Smooth muscle cell (in vitro differentiated cells): ENCODE measurements around the gene PVALB. TPM values are rescaled to one million over a fixed set of nuclear protein-coding genes. Genes with fewer than 3 reads are reported as not detected.

Experiments used
- DNase-seq: peaks from one replicate; lab custom pipeline; 2025; ENCODE audit not compliant: unreplicated experiment; lab: John Stamatoyannopoulos, UW
- H2AFZ ChIP-seq: fragments of 200-600 bp; sonication (generic); 2 replicates; pipeline ENCODE4 v1.6.0; 2016; ENCODE audit warnings: antibody characterized with exemption, low read depth, mild to moderate bottlenecking
- H3F3A ChIP-seq: fragments of 200-600 bp; sonication (generic); 2 replicates; pipeline ENCODE4 v1.6.0; 2017; ENCODE audit warnings: antibody characterized with exemption, low read depth
- H3K27ac ChIP-seq: fragments of 200-600 bp; sonication (generic); 2 replicates; pipeline ENCODE4 v1.5.1; 2016; ENCODE audit warnings: low read depth, mild to moderate bottlenecking
- H3K27me3 ChIP-seq: fragments of 200-600 bp; sonication (generic); 2 replicates; pipeline ENCODE4 v1.6.1; 2016; ENCODE audit warnings: low read depth, mild to moderate bottlenecking
- H3K36me3 ChIP-seq: fragments of 200-600 bp; sonication (generic); 2 replicates; pipeline ENCODE4 v1.5.1; 2016; ENCODE audit warnings: low read depth
- H3K4me1 ChIP-seq: fragments of 200-600 bp; sonication (generic); 2 replicates; pipeline ENCODE4 v1.5.1; 2016; ENCODE audit warnings: low read depth
- H3K4me2 ChIP-seq: fragments of 200-600 bp; sonication (generic); 2 replicates; pipeline ENCODE4 v1.6.0; 2016; ENCODE audit warnings: mild to moderate bottlenecking
- H3K4me3 ChIP-seq: fragments of 200-600 bp; sonication (generic); 2 replicates; pipeline ENCODE4 v1.5.1; 2016; ENCODE audit warnings: mild to moderate bottlenecking
- H3K79me2 ChIP-seq: fragments of 200-600 bp; sonication (generic); 2 replicates; pipeline ENCODE4 v1.6.0; 2016; ENCODE audit warnings: low read depth, mild to moderate bottlenecking
- H3K9ac ChIP-seq: fragments of 200-600 bp; sonication (generic); 2 replicates; pipeline ENCODE4 v1.6.0; 2016; ENCODE audit warnings: low read depth
- H3K9me3 ChIP-seq: fragments of 200-600 bp; sonication (generic); replicated peaks from 2 replicates; pipeline ENCODE4 v1.5.1; 2016; ENCODE audit warnings: low read depth
- H4K20me1 ChIP-seq: fragments of 200-600 bp; sonication (generic); 2 replicates; pipeline ENCODE4 v1.6.0; 2016; ENCODE audit warnings: low read depth
- CTCF ChIP-seq: fragments of 200-600 bp; sonication (generic); IDR thresholded peaks from 2 replicates; pipeline ENCODE4 v1.5.1; 2017; ENCODE audit warnings: borderline replicate concordance, mild to moderate bottlenecking, antibody characterized with exemption; ENCODE audit not compliant: insufficient read depth, poor library complexity, severe bottlenecking
- WGBS: methylation state at CpG from one replicate; pipeline ENCODE4 v1.1.7; 2016; ENCODE audit warnings: low lambda C conversion rate; 5-methylcytosine and 5-hydroxymethylcytosine counted together
- polyA plus RNA-seq: library from polyadenylated mRNA; unstranded; fragments of >200 nt; fragmentation: Nextera tagmentation; extraction: Ambion mirVana; gene quantifications from 2 replicates; pipeline ENCODE4 v1.2.1, GENCODE V29; 2016
- total RNA-seq: library from RNA; depleted of rRNA; stranded (reverse); fragments of >200 nt; gene quantifications from 2 replicates; pipeline ENCODE4 v1.2.3, GENCODE V29; 2014

Gene PVALB
- total and polyA plus RNA-seq, 2 experiments from 2014 or later = not detected

- no peak overlapping the region for H3K27ac ChIP-seq
- H3K9me3 ChIP-seq = no peaks in the 10 kb centered on the region
- H3K79me2 ChIP-seq = no peaks in the 10 kb centered on the region
- no peak overlapping the region for H3K9ac ChIP-seq
- no peaks in the 10 kb centered on the region for H4K20me1 ChIP-seq
- no peaks in the 10 kb centered on the region for H3K4me1 ChIP-seq
- H3F3A ChIP-seq = no peaks in the 10 kb centered on the region
- no peak for TF ChIP-seq CTCF
- H3K27me3 ChIP-seq = no peaks in the 10 kb centered on the region
- no peaks in the 10 kb centered on the region for H3K36me3 ChIP-seq
- 96% methylated on average over 13 of the region's 13 CpGs for WGBS
- H2AFZ ChIP-seq = no peak overlapping the region
- DNase-seq = no peak
- no peak overlapping the region for H3K4me2 ChIP-seq
- H3K4me3 ChIP-seq = no peak overlapping the region
Observed at GRCh38 chr22:36768616-36769015, 48.2 kb downstream of the PVALB start.

GRCh38 chr22:36768141-36768540 lies 48.7 kb downstream of the PVALB start:
- Histone ChIP-seq H3F3A (no peaks in the 10 kb centered on the region), H3K4me3 (no peak overlapping the region), H3K27me3 (no peaks in the 10 kb centered on the region), H3K9ac (no peak overlapping the region), H2AFZ (no peak overlapping the region), H3K9me3 (no peaks in the 10 kb centered on the region), H3K27ac (no peak overlapping the region), H3K36me3 (no peaks in the 10 kb centered on the region), H3K4me1 (no peaks in the 10 kb centered on the region), H4K20me1 (no peaks in the 10 kb centered on the region), H3K79me2 (no peaks in the 10 kb centered on the region), H3K4me2 (no peak overlapping the region)
- WGBS = 95% methylated on average over 5 of the region's 5 CpGs
- no peak for DNase-seq
- TF ChIP-seq CTCF = no peak

- no peak overlapping the region for H2AFZ ChIP-seq
- H3K4me1 ChIP-seq = no peaks in the 10 kb centered on the region
- H3K27ac ChIP-seq = no peak overlapping the region
- no peaks in the 10 kb centered on the region for H3K36me3 ChIP-seq
- H3K9me3 ChIP-seq = no peaks in the 10 kb centered on the region
- no peaks in the 10 kb centered on the region for H4K20me1 ChIP-seq
- H3K27me3 ChIP-seq = no peaks in the 10 kb centered on the region
- 94% methylated on average over 10 of the region's 10 CpGs for WGBS
- H3F3A ChIP-seq = no peaks in the 10 kb centered on the region
- no peaks in the 10 kb centered on the region for H3K79me2 ChIP-seq
- no peak overlapping the region for H3K9ac ChIP-seq
- no peak for DNase-seq
- no peak for TF ChIP-seq CTCF
- H3K4me2 ChIP-seq = no peak overlapping the region
- no peak overlapping the region for H3K4me3 ChIP-seq
Observed at GRCh38 chr22:36767035-36767775, 49.6 kb downstream of the PVALB start.

- Histone ChIP-seq H3K27ac (no peak overlapping the region), H4K20me1 (no peaks in the 10 kb centered on the region), H3K27me3 (no peaks in the 10 kb centered on the region), H3K79me2 (no peaks in the 10 kb centered on the region), H3K9ac (no peak overlapping the region), H3F3A (no peaks in the 10 kb centered on the region), H3K4me1 (no peaks in the 10 kb centered on the region), H3K4me3 (no peak overlapping the region), H2AFZ (no peak overlapping the region), H3K36me3 (no peaks in the 10 kb centered on the region), H3K4me2 (no peak overlapping the region), H3K9me3 (no peaks in the 10 kb centered on the region)
- no peak for TF ChIP-seq CTCF
- 86% methylated on average over 10 of the region's 11 CpGs for WGBS
- DNase-seq = no peak
Observed at GRCh38 chr22:36765943-36766450, 50.8 kb downstream of the PVALB start.
